GM12878 (cell line): ENCODE measurements around the gene HASPIN. TPM values are rescaled to one million over a fixed set of nuclear protein-coding genes. Genes with fewer than 3 reads are reported as not detected.

Experiments used
- ATAC-seq: fragments of 200-7000 bp; cut with Tn5 transposase; 3 replicates; pipeline ENCODE4 v1.9.1; 2020; ENCODE audit warnings: mild to moderate bottlenecking, moderate library complexity
- BruUV-seq: library from RNA; stranded (reverse); fragments of 400-500 nt; replicated peaks from 2 replicates; lab custom pipeline; 2021; lab: Mats Ljungman, UMichigan
- CTCF ChIA-PET: fragments of 300-600 bp; sonication (Branson Sonifier 250); formaldehyde crosslinking; extraction: SDS; loops from one replicate; lab custom pipeline; 2021; ENCODE audit warnings: inconsistent platforms; lab: Yijun Ruan, JAX
- POLR2A ChIA-PET: fragments of 350-600 bp; formaldehyde crosslinking; extraction: SDS; loops from one replicate; lab custom pipeline; 2021; ENCODE audit warnings: inconsistent platforms; lab: Charles Lee
- RAD21 ChIA-PET: fragments of 300-600 bp; sonication (Branson Sonifier 250); formaldehyde crosslinking; loops from one replicate; lab custom pipeline; 2023; ENCODE audit warnings: antibody characterized with exemption; ENCODE audit not compliant: unreplicated experiment; lab: Charles Lee
- SMC1A ChIA-PET: fragments of 300-600 bp; sonication (Branson Sonifier 250); formaldehyde crosslinking; loops from one replicate; lab custom pipeline; 2023; ENCODE audit not compliant: unreplicated experiment, uncharacterized antibody; lab: Charles Lee
- DNase-seq: peaks from one replicate; pipeline ENCODE4 v3.0.0-alpha.2; 2011; ENCODE audit warnings: low read depth, low spot score
- FAIRE-seq: peaks from 3 replicates; lab custom pipeline; 2011; peaks lifted over from hg19 to GRCh38; lab: Jason Lieb, UNC
- H2AFZ ChIP-seq: 2 replicates; pipeline ENCODE4 v1.6.0; 2011; ENCODE audit warnings: low read depth, low read length, control low read depth; ENCODE audit not compliant: control insufficient read depth
- H3K27ac ChIP-seq: 2 replicates; pipeline ENCODE4 v1.5.1; 2011; ENCODE audit warnings: control low read depth; ENCODE audit not compliant: control insufficient read depth, insufficient read depth
- H3K27me3 ChIP-seq, 2 experiments: replicated peaks in 1 of 2; 2 replicates each; pipeline versions ENCODE4 v1.6.0 to v1.6.1; 2011; ENCODE audit warnings: low read length in 1 of 2; ENCODE audit not compliant: control insufficient read depth in 2 of 2, insufficient read depth in 2 of 2
- H3K36me3 ChIP-seq, 2 experiments: 2 replicates each; pipeline ENCODE4 v1.5.1; 2011; ENCODE audit warnings: low read length in 1 of 2; ENCODE audit not compliant: control insufficient read depth in 2 of 2, insufficient read depth in 2 of 2
- H3K4me1 ChIP-seq: 2 replicates; pipeline ENCODE4 v1.6.1; 2011; ENCODE audit warnings: mild to moderate bottlenecking, low read length, moderate library complexity, mixed read lengths; ENCODE audit not compliant: control insufficient read depth, insufficient read depth
- H3K4me2 ChIP-seq: 2 replicates; pipeline ENCODE4 v1.6.0; 2011; ENCODE audit warnings: control low read depth; ENCODE audit not compliant: control insufficient read depth, insufficient read depth
- H3K4me3 ChIP-seq: fragments of 200-600 bp; sonication (generic); 2 replicates; pipeline ENCODE4 v1.5.1; 2016
- H3K79me2 ChIP-seq: 2 replicates; pipeline ENCODE4 v1.6.0; 2011; ENCODE audit warnings: low read length; ENCODE audit not compliant: control insufficient read depth, insufficient read depth
- H3K9ac ChIP-seq: 2 replicates; pipeline ENCODE4 v1.8.0; 2011; ENCODE audit warnings: low read length, control low read depth, mixed read lengths; ENCODE audit not compliant: control insufficient read depth, insufficient read depth
- H3K9me3 ChIP-seq: replicated peaks from 3 replicates; pipeline ENCODE4 v1.5.1; 2011; ENCODE audit warnings: mild to moderate bottlenecking, low read length; ENCODE audit not compliant: control insufficient read depth, insufficient read depth
- H4K20me1 ChIP-seq: 2 replicates; pipeline ENCODE4 v1.6.0; 2011; ENCODE audit not compliant: control insufficient read depth, insufficient read depth
- CHD1 ChIP-seq: IDR thresholded peaks from 2 replicates; pipeline ENCODE4 v1.6.1; 2012; ENCODE audit warnings: low read depth, low read length, improper control_type of control experiment
- E4F1 ChIP-seq: fragments of 450-650 bp; IDR thresholded peaks from 2 replicates; pipeline ENCODE4 v1.6.1; 2018; ENCODE audit warnings: borderline replicate concordance, mild to moderate bottlenecking; ENCODE audit not compliant: partially characterized antibody
- HCFC1 ChIP-seq: fragments of 150-350 bp; IDR thresholded peaks from 2 replicates; pipeline ENCODE4 v1.6.1; 2014; ENCODE audit warnings: low read length
- KAT2A ChIP-seq: conservative IDR thresholded peaks from 2 replicates; pipeline ENCODE4 v1.6.1; 2011; ENCODE audit warnings: low read depth, low read length; ENCODE audit not compliant: control insufficient read depth
- MYB ChIP-seq: fragments of 150-350 bp; IDR thresholded peaks from 2 replicates; pipeline ENCODE4 v1.6.1; 2014; ENCODE audit warnings: mild to moderate bottlenecking, low read depth, low read length, borderline replicate concordance
- NR2C1 ChIP-seq: fragments of 450-650 bp; IDR thresholded peaks from 2 replicates; pipeline ENCODE4 v1.6.1; 2017; ENCODE audit warnings: antibody characterized with exemption, mild to moderate bottlenecking, moderate library complexity
- NRF1 ChIP-seq: conservative IDR thresholded peaks from 2 replicates; pipeline ENCODE4 v1.6.1; 2011; ENCODE audit warnings: mild to moderate bottlenecking, low read depth, low read length, improper control_type of control experiment
- PAX8 ChIP-seq: fragments of 450-650 bp; IDR thresholded peaks from 2 replicates; pipeline ENCODE4 v1.6.1; 2017; ENCODE audit warnings: mild to moderate bottlenecking, moderate library complexity
- POLR2A ChIP-seq: IDR thresholded peaks from 2 replicates; pipeline ENCODE4 v1.6.1; 2011; ENCODE audit warnings: low read depth, mild to moderate bottlenecking, low read length
- POLR2AphosphoS2 ChIP-seq: IDR thresholded peaks from 2 replicates; pipeline ENCODE4 v1.6.1; 2011; ENCODE audit warnings: low read depth, mild to moderate bottlenecking, low read length, improper control_type of control experiment, moderate library complexity
- POU2F2 ChIP-seq: IDR thresholded peaks from 3 replicates; pipeline ENCODE4 v1.6.1; 2011; ENCODE audit warnings: low read depth, mild to moderate bottlenecking, low read length, borderline replicate concordance
- SMARCA5 ChIP-seq: fragments of 450-650 bp; IDR thresholded peaks from 2 replicates; pipeline ENCODE4 v1.6.1; 2017; ENCODE audit warnings: mild to moderate bottlenecking
- TARDBP ChIP-seq: IDR thresholded peaks from 2 replicates; pipeline ENCODE4 v1.6.1; 2016; ENCODE audit warnings: borderline replicate concordance
- ZBED1 ChIP-seq: IDR thresholded peaks from 2 replicates; pipeline ENCODE4 v1.6.1; 2016; ENCODE audit warnings: borderline replicate concordance
- ZNF687 ChIP-seq: fragments of 450-650 bp; IDR thresholded peaks from 2 replicates; pipeline ENCODE4 v1.6.1; 2017; ENCODE audit warnings: mild to moderate bottlenecking, moderate library complexity
- WGBS: methylation state at CpG from one replicate; pipeline ENCODE4 v1.1.6; 2016; ENCODE audit warnings: low lambda C conversion rate; ENCODE audit not compliant: insufficient replicate concordance, insufficient coverage; ENCODE audit errors: missing lambda C conversion rate; 5-methylcytosine and 5-hydroxymethylcytosine counted together
- in situ Hi-C: fragments of 300-500 bp; cut with MboI; formaldehyde crosslinking; loops from 9 replicates; pipeline ENCODE4 v1.14.3; 2018; ENCODE audit warnings: mixed read lengths
- intact Hi-C: fragments of 100-400 bp; cut with micrococcal nuclease; formaldehyde crosslinking; loops from one replicate; pipeline ENCODE4 v1.14.2; 2022; ENCODE audit not compliant: unreplicated experiment
- polyA plus RNA-seq, 11 experiments: library from polyadenylated mRNA; depleted of rRNA in 4 of 11; unstranded in 6 of 11; stranded (reverse) in 5 of 11; fragments of >200 nt; fragmentation: Nextera tagmentation in 4 of 11; fragmentation: Illumina TruSeq in 1 of 11; extraction: Ambion mirVana in 4 of 11; extraction: Trizol in 1 of 11; gene quantifications; 1 replicate in 1 of 11; 2 replicates in 10 of 11; pipeline versions ENCODE4 v1.2.1 to v1.2.3, GENCODE V29; 2011 to 2016; ENCODE audit warnings: inconsistent platforms in 2 of 11, missing spikeins in 2 of 11, low read depth in 1 of 11
- total RNA-seq, 4 experiments: library from RNA; depleted of rRNA in 3 of 4; stranded (reverse); fragments of >200 nt in 3 of 4; fragmentation: Illumina TruSeq in 1 of 4; extraction: Trizol in 1 of 4; gene quantifications; 2 replicates each; pipeline versions ENCODE4 v1.2.1 to v1.2.3, GENCODE V29; 2013 to 2021
- TF ChIP-seq, protein P1 (sequence below): IDR thresholded peaks from 2 replicates; pipeline ENCODE4 v1.6.1; 2012; ENCODE audit warnings: low read depth, low read length, improper control_type of control experiment

The HASPIN gene
- total and polyA plus RNA-seq, 10 of the 15 experiments (the other 5 are each of a cell fraction or from before 2014, with no cell fraction given): 0.80 to 18.0 (median 10.1) TPM

- Histone ChIP-seq H3K9ac (no peak overlapping the region), H3K4me3 (no peak overlapping the region), H3K9me3 (no peaks in the 10 kb centered on the region; the same call in 2 of the 3 replicates), H3K4me1 (peaks cover 33% of the 10 kb centered on the region), H3K27ac (no peak overlapping the region), H3K4me2 (no peak overlapping the region), H4K20me1 (no peaks in the 10 kb centered on the region), H3K27me3 (no peaks in the 10 kb centered on the region), H3K79me2 (no peaks in the 10 kb centered on the region), H3K36me3 (no peaks in the 10 kb centered on the region)
- 90% methylated on average over 8 of the region's 8 CpGs for WGBS
- DNase-seq (no peak), ATAC-seq (no peak)
- ChIA-PET SMC1A (interaction anchor here (1.0 to 1.3 kb wide), 4 partner anchors 27 to 59 kb away, joined by 3 to 7 read pairs (median 3); no protein-coding TSS in a partner anchor), RAD21 (interaction anchor here (0.6 to 1.2 kb wide), 2 partner anchors 28 to 59 kb away, joined by 3 read pairs; no protein-coding TSS in a partner anchor), POLR2A (interaction anchor here (1.0 kb wide), 1 partner anchor 70 kb away, joined by 3 read pairs; no protein-coding TSS in a partner anchor)
- in situ Hi-C loops: no loop called here
- BruUV-seq: no TSS peak
- intact Hi-C loops: no loop called here
- TF ChIP-seq TARDBP (no peak), POLR2A (no peak), NRF1 (no peak), ZBED1 (no peak), POLR2AphosphoS2 (no peak), MYB (no peak), ZNF687 (no peak), KAT2A (no peak), SMARCA5 (no peak), POU2F2 (no peak), E4F1 (no peak), PAX8 (no peak), CHD1 (no peak), NR2C1 (no peak), HCFC1 (no peak)
- TF ChIP-seq, protein P1, sequence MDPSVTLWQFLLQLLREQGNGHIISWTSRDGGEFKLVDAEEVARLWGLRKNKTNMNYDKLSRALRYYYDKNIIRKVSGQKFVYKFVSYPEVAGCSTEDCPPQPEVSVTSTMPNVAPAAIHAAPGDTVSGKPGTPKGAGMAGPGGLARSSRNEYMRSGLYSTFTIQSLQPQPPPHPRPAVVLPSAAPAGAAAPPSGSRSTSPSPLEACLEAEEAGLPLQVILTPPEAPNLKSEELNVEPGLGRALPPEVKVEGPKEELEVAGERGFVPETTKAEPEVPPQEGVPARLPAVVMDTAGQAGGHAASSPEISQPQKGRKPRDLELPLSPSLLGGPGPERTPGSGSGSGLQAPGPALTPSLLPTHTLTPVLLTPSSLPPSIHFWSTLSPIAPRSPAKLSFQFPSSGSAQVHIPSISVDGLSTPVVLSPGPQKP: no peak
- TF ChIP-seq, all 136 proteins: peak for 0
- CTCF ChIA-PET: interaction anchor here (0.9 to 2.5 kb wide), 5 partner anchors 14 to 309 kb away, joined by 3 to 19 read pairs (median 3); no protein-coding TSS in a partner anchor
- H2AFZ ChIP-seq: no peak overlapping the region
- no peak for FAIRE-seq
Measured at GRCh38 chr17:3766779-3767178, 43.1 kb downstream of the HASPIN start.
